RPMI7951 (cell line): ENCODE measurements around the gene SPRY4. TPM values are rescaled to one million over a fixed set of nuclear protein-coding genes. Genes with fewer than 3 reads are reported as not detected.

ENCODE experiments used
- total RNA-seq: library from RNA; depleted of rRNA; stranded (reverse); fragments of >200 nt; shearing (Covaris generic); gene quantifications from 2 replicates; pipeline ENCODE4 v1.2.3, GENCODE V29; 2014; rRNA removed

Gene SPRY4
- total RNA-seq, 1 experiment from 2014 or later = 23.7 TPM

Other genes with a start within 250 kb of the SPRY4 start
- 60.0 and 61.6 TPM in 2 replicates for gene NDFIP1, start 216.2 kb downstream of the SPRY4 start, total RNA-seq